ENCODE measurements around the gene RHBDD1. TPM values are rescaled to one million over a fixed set of nuclear protein-coding genes. Genes with fewer than 3 reads are reported as not detected.

Gene RHBDD1, protein sequence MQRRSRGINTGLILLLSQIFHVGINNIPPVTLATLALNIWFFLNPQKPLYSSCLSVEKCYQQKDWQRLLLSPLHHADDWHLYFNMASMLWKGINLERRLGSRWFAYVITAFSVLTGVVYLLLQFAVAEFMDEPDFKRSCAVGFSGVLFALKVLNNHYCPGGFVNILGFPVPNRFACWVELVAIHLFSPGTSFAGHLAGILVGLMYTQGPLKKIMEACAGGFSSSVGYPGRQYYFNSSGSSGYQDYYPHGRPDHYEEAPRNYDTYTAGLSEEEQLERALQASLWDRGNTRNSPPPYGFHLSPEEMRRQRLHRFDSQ
- 13.4 TPM for polyA plus RNA-seq (ENCODE audit: insufficient read length)

DNA sequence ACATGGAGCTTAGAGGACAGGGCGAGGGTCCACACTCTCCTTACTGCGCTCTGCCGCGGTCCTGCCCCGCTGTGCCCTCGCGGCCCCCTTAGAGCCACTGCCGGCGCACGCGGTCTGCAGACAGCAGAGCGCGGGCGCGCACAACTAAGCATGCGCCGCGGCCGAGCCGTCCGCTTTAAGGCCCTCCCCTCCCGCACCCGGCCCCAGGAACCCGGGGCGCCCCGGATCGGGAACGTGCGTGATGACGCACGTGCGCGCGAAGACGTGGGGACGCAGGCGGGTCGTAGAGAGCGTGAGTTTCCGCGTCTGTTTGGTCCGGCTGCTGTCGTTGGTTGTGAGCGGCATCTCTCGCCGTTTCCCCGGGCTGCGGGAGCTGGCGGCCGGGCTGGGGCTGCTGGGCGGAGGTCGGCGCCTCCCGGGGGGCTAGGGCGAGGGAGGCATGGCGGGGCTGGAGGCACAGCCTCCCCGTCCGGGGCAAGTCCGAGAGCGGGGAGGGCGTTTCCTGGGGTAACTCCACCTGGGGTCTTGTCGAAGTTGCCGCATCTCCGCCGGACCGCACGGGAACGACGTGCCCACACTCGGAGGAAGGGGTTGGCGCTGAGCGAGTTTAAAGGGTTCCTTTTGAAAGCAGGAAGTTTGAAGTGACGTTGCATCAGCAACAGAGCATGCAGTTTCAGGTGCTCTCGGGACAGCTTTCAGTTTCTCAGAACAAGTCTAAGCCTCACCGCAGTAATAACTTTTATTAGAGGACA, at the start of gene RHBDD1:
TSS of gene RHBDD1 (plus strand) at position 259 of the 752 bp plus-strand sequence. CDS start 28,640 bp downstream, outside the sequence.
- DNase-seq (ENCODE audit: low read depth), result peak; percentile 90

DNA sequence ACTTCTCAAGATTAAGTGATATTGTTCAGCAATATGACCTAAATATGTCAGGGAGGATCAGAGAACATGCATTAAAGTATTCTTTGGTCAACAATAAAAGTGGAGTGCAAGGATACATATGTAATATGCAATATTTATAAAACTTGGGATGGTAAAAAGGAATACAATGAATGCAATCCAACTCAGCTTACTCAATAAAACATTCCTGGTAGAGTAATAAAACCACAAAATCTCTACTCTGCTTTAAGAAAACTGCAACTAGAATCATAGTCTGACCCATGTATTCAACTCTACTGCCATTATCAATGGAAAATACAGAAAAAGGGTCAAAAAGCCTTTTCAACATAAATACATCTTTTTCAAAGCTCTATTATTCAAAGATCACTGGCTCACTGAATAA, 47.8 kb upstream of the RHBDD1 start:
- DNase-seq (ENCODE audit: low read depth), result no peak

DNA sequence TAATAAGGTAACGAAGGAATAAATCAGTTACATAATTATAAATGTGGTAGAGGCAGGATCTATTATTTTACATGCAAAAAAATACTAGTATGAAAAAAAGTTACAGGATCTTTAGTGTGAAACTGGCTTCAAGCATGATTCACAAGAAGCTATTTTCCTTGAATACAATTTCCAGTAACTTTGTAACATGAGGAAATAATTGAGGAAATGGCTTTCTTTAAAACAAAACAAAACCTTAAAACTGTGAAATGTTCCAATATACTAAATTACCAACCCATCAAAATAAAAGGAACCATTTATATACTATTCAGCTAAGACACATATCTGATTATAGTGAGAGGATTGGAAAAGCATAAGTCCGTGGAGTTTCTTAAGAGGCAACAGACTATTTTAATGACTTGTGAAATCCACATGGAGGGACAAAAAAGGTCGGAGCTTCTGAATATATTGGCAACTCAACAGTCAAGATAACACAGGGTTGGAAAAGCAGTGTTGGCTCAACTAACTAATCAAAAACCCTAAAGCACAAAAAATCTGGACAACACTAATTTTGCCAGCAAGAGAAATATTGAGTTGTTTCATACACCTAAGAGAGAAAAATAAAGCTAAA, 46.9 kb upstream of the RHBDD1 start:
- DNase-seq (ENCODE audit: low read depth), result no peak

DNA sequence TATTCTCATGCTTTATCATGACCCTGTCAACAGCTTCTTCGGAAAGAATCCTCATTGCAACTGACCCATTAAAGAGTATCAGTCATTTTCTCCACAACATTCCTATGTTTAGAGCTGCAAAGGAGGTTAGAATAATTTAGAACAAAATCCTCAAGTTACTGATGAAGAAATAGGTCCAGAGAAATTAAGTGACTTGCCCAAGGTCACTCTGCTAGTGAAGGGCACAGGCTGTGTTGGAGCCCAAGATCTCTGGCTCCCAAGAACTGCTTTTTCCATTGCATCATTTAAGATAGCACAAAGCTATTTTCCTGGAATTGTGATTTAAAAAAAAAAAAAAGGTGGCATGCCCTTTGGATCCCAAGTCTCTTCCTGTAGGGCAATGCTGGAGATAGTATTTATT, 45.8 kb upstream of the RHBDD1 start:
- no peak for DNase-seq (ENCODE audit: low read depth)

DNA sequence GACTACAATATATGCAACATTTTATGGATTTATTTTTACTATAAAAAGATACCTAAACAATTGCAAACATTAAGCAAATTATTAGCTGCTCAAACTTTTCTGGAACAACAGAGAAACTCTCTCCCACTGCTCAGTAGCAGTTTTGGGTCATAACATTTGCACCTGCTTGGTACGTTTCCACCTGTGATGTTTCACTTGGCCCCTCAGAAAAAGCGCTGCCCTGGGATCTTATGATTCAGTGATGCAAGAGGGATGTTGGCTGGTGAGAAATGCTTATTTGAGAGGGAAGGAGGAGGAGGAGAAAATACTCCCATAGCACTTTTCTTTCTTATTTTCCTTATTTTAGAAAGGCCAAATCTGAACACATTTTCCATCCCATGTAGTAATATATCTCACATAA, 45.4 kb upstream of the RHBDD1 start:
- no peak for DNase-seq (ENCODE audit: low read depth)

DNA sequence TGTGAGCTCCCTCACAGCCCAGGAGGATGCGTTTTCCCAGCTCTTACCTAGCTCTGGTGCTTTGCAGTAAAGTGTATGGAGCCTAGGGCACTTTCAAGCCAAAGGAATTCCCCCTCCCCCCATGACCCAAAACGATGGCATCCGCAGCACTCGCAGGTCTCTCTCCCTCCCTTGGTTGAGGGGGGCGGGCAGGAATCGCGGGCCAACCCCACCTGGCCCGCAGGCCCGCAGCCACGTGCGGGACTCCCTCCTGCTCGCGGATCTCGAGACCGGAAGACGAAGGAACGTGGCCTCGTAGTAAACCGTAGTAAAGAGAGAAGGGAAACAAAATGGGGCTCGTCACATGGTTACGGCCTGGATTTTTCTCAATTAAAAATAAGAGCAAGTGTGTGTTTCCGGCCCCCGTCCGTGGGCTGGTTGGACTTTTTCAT, 44.8 kb upstream of the RHBDD1 start:
- DNase-seq (ENCODE audit: low read depth), result no peak

DNA sequence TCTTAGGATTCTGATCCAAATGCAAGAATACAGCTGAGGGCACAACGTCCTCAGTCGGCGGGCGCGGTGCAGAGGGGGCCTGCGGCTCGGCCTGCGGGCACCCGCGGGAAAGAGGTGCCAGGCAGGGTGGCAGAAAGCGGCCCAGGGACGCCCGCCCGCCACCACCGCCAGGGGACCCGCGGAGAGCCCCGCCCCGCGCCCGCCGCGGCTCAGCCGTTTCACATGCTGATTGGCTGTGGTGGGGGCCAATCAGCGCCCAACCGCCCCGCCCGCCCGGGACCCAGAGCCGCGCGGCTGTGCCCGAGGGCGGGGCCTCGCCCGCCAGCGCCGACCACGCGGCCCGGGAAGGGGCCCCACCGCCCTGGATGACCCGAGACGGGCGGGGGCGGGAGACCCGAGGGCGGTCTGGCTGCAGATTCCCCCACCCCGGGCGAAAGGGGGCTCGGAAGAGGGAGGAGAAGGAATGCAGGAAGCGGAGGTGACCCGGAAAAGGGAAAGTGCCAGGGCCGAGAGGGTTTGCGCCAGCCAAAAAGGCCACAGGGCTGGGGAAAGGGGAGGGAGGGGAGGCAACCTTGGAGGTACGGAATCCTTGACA, 44.3 kb upstream of the RHBDD1 start:
- DNase-seq (ENCODE audit: low read depth), result no peak

DNA sequence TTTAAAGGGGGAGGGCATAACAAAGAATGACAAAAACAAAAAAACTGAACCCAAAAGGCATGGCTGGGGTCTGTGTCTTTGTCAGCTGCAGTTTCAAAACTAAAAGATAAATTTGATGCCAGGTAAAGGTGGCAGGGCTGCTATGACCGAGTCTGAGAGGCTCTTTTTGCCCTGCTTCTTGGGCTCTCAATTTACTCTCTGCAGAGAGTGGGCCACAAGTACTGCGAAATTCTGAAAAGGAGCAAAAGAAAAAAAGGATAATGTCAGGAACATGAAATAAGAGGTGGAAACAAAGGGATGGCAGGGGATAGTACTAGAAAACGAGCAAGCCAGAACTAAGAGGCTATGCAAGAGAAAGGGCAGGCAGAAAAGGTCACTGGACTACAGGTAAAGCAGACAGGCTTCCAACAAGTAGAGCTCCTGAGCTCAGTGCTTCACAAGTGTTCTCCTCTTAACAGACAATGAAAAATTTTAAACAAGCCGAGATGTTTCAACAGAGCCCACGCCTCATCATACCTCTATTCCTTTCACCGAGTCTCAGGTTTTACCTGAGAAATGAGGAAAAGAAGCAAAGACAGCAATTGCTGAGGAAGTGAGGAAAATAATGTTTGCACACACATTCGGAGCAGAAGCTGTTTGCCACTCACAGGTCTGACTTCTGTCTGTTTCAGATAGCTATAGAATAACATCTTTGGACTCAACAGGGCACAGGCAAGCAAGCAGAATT, 43.5 kb upstream of the RHBDD1 start:
- DNase-seq (ENCODE audit: low read depth), result no peak

DNA sequence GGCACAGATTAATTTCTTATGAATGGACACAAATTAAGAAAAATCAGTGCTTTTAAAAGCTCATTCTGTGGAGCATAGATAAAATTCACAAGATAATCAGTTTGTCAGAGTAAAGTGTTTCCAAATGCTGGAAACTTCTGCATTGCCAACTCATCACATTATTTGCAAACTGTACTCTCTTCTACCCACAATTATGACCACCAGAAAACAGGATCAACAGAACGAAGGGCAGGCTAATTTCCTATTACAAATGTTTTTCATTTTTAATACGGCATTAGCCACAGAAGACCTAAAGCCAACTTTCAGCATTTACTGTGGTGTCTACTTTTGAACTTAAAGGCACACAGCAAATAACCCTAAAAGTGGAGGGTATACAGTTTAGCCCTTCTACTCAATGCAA, 42.2 kb upstream of the RHBDD1 start:
- no peak for DNase-seq (ENCODE audit: low read depth)

DNA sequence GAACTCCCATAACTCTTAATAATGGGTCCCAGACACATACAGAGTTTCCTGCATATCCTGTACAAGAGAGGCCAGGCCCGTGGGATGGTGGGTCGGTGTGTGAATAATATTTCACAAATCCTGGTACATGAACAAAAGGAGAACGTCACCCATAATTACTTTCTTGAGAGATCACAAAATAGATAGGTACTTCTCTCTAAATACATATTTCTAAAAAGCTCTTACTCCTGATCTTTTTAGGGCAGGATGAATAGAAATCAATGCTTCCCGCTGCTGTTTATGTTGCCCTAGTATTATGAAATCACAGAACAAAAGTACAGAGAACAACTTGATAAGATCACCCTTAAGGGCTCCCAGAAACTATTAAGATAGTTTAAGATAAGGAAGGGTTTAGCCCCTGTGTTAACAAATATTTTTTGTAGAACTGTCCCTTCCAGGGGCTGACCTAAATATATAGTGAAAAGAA, 41.6 kb upstream of the RHBDD1 start:
- DNase-seq (ENCODE audit: low read depth), result no peak

DNA sequence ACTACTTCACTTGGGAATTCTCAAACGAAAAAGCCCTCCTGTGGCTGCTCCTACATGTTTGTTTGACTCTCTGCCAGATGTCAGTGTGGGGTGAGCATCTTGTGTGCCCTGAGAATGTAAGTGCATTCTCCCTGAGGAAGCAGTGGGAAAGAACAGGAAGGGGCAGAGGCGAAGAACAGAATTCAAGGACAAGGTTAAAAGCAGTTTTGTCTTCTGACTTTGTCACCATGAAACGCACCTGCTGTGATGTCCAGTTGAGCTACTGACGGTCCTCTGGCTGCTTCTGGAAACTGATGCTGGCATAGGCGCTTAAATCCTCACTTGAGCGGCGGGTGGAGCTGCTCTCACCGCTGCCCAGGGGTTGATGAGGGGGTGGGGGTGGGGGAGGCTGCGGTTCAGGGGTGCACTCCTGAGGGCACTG, 41.1 kb upstream of the RHBDD1 start:
- no peak for DNase-seq (ENCODE audit: low read depth)

DNA sequence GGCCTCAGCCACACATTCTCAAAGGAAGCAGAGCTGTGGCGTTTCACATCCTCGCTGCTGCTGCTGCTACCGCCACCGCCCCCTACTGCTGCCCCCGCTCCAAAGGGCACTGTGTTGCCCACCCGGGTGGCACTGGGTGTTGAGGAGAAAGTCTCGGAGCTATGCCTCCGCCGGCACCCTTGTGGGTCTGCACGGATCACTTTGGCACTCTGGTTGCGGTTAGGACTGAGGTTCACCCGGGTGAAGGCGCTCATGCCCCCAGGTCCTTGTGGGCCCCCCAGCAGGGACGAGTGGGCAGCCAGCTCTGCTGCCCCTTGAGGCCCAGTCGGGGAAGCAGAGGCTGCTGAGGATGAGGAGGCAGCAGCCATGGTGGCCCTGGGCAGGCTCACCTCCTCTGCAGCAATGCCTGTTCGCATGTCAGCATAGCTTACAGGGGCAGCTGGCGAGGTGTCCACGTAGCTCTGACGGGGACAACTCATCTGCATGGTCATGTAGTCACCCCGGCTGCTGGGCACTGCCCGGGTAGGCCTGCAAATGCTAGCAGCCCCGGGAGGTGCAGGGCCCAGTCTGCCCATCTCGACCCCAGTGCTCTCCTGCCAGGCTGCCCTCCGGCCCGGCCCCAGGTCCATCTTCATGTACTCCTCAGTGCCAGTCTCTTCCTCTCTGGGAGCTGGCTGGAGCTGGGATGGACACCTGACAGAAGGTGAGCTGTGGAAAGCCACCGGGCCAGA, 40.4 kb upstream of the RHBDD1 start:
- DNase-seq (ENCODE audit: low read depth), result no peak

DNA sequence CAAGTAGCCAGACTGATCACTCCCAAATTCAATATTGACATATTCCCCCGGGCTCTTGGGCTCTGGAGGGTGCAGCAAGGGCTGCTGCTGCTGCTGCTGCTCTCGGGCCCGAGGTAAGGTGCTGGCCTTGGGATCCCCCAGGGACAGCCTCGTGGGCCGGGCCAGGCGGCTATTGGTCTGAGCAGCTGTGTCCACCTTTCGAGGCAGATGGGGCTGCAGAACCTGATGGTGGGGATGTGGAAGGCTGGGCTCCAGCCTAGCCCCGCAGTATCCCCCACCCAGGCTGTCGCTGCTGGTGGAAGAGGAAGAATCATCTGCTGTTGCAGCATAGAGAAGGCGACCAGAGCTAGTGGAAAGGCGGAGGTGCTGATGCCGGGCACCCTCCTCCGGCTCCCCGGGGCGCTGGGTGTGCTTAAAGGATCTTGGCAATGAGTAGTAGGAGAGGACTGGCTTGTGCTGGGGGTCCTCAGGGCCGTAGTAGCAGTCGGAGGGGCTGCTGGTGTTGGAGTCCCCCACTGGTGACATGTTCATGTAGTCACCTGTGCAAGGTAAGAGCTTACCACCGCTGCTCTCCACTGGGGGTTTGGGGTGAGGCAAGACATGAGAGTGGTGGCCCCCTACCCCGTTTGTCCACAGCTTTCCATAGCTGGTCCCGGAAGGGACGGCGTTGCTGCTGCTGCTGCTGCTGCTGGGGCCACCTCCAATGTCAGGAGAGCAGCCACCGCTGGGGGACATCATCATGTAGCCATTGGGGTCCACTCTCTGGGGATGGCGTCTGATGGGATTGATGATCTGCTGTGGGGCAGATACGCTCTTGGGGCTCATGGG, 39.6 kb upstream of the RHBDD1 start:
- no peak for DNase-seq (ENCODE audit: low read depth)

DNA sequence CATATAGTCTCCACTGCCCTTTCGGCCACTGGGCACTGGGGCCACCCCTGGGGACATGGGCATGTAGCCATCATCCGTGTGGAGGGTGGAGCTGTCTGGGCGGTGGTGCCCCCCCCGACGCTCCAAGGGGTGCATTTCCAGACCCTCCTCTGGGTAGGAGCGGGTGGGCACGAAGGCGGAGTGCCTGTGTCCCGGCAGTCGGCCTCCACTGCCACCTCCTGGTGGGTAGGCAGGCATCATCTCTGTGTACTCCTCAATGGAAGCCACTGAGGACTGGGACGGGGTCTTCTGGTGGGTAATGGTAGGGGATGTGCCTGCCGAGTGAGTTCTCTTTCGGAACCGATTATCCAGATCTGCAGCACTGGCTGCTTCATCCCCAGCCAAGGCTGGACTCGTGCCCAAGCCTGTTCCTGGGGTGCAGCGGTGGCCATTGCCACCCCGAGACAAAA, 39.0 kb upstream of the RHBDD1 start:
- DNase-seq (ENCODE audit: low read depth), result no peak

DNA sequence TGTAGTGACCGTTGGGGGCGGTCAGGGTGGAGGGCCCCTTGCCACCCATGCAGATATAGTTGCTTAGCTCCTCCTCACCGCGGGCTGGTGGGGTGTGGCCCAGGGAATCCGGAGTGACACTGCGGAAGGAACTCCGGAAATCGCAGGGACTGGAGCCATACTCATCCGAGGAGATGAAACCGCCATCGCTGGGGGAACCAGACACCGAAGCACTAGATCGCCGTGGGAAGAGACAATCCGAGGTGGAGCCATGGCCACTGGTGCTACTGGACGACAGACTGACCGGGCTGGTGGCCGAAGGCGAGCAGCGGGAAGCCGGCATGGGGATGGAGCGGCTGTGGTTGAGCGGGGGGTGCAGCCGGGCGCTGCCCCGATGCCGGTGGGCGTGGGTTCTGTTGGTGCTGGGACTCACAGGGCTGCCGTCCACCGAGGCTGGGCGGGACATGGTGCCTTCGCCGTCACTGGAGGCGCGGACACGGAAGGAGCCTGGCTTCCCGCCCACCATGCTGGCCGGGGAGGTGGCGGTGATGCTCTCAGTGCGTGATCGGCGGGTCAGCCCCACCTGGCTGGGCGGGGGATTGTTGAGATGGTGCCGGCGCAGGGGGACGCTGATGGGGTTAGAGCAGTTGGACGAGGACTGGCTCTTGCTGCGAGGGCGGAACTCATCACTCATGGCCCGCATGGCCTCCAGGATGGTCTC, 38.4 kb upstream of the RHBDD1 start:
- no peak for DNase-seq (ENCODE audit: low read depth)

DNA sequence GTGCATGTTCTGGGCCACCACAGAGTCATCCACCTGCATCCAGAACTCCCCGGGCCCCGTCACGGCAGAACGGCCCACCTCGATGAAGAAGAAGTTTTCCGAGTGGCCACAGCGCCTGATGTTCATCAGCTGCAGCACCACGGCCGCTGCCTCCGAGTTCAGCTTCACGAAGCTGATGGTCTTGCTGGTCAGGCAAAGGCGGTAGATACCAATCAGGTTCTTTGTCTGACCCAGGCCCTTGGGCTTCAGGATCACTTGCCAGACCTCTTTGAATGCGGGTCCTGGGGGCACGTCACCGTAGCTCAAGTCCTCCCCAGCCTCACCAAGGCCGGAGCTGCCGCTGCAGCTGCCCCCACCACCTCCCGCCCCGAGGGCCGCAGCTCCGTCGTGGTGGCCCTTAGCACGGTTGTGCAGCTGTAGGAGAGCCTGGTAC, 37.8 kb upstream of the RHBDD1 start:
- DNase-seq (ENCODE audit: low read depth), result no peak

DNA sequence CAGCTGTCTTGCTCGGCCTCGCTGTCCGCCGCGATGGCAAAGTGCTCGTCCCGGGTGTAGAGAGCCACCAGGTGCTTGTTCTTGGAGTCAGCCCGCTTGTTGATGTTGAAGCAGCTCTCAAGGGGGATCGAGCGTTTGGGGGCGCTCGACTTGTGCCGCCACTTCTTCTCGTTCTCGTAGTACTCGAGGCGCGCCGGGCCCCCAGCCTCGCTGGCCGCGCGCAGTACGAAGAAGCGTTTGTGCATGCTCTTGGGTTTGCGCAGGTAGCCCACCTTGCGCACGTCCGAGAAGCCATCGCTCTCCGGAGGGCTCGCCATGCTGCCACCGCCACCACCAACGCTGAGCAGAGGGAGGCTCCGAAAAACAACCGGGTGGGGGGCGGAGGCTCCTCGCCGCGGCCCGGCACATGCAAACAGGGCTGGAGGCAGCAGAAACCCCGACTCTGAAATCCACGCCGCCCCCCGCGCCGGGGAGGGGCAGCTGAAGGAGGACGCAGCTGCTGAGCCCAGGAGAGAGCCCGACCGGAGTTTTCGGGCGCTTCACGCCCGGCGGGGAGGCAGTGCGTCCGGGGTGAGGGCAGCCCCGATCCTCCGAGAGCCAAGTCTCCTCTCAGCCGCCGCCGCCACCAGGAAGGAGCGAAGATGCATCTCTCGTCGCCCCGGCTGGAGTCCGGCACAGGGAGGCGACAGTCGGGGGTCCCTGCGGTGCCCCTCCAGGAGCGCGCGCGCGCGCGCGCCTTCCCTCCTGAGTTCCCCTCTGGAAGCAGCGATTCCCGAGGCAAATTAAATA, 37.2 kb upstream of the RHBDD1 start:
- no peak for DNase-seq (ENCODE audit: low read depth)

DNA sequence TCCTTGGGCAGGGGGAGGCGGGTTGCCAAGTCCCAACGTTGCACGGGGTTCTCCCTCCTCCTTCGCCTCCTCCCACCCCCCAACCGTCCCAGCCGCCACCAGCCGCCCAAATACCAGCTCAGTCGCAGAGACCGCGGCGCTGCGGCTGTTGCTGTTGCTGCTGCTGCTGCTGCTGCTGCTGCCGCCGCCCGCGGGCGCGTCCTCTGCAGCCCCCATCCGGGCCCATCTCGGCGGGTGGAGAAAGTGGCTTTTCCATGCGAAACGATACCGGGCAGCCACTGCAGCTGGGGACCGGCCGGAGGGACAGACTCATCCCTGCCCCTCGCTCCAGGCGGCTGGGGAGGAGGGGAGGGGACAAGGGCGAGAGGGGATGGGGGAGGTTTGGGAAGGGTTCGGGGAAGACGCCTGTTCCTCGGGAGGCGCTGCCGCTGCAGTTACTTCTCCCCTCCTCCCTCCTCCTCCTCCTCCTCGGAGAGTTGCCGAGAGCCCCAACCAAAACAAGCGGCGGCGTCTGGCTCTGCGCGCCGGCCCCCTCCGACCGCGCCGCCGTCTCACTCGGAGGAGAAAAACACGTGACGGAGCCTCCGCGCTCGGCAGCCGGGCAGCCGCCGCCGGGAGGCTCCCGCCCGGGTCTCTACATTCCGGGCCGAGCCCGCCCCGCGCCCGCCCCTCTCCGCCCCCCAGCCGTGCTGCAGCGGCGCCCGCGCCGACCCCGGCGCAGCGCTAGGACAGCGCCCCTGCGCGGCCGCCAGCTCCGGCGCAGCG, 36.5 kb upstream of the RHBDD1 start, which contains the start of gene IRS1:
TSS of gene IRS1 (minus strand) at position 610 of the 765 bp plus-strand sequence. CDS start 1,082 bp downstream, outside the sequence.
- no peak for DNase-seq (ENCODE audit: low read depth)
